NT2/D1 (cell line): ENCODE results near the gene IGF2BP1.

ENCODE experiments used
- SUZ12 ChIP-seq: IDR thresholded peaks from 2 replicates; pipeline ENCODE4 v1.6.1; 2011; ENCODE audit not compliant: insufficient read length, insufficient read depth; ENCODE audit errors: extremely low read depth
- YY1 ChIP-seq: IDR thresholded peaks from 2 replicates; pipeline ENCODE4 v1.6.1; 2011; ENCODE audit not compliant: insufficient read length, insufficient read depth

DNA sequence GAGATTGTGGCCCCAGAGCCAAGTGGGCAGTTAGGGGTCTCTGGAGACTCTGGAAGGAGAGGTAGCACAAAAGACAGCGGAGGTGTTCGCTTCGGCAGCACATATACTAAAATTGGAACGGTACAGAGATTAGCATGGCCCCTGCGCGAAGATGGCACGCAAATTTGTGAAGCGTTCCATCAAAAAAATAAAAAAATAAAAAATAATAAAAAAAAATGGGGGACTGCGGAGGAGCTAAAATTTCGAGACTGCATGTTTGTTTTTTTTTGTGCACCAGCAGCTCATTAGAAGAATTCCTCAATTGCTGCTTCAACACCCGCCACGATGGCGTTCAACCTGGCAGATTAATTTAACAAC lies 39.1 kb downstream of the IGF2BP1 start:
- TF ChIP-seq SUZ12, result no peak
- no peak for TF ChIP-seq YY1
